HG03135 (cell line): ENCODE measurements around the gene AGBL2.
A peak's percentile ranks its signal among the peaks of the same experiment; 100 is the strongest.
"Not testable (repeated sequence)": the region's sequence is repeated elsewhere in the genome, so short reads cannot be mapped to it uniquely, and the experiment has no call there.

Source experiments
- ATAC-seq: cut with Tn5 transposase; IDR thresholded peaks from one replicate; pipeline ENCODE4 v1.9.1; 2021; ENCODE audit warnings: mild to moderate bottlenecking, moderate library complexity; ENCODE audit not compliant: unreplicated experiment

AGBL2 gene, protein sequence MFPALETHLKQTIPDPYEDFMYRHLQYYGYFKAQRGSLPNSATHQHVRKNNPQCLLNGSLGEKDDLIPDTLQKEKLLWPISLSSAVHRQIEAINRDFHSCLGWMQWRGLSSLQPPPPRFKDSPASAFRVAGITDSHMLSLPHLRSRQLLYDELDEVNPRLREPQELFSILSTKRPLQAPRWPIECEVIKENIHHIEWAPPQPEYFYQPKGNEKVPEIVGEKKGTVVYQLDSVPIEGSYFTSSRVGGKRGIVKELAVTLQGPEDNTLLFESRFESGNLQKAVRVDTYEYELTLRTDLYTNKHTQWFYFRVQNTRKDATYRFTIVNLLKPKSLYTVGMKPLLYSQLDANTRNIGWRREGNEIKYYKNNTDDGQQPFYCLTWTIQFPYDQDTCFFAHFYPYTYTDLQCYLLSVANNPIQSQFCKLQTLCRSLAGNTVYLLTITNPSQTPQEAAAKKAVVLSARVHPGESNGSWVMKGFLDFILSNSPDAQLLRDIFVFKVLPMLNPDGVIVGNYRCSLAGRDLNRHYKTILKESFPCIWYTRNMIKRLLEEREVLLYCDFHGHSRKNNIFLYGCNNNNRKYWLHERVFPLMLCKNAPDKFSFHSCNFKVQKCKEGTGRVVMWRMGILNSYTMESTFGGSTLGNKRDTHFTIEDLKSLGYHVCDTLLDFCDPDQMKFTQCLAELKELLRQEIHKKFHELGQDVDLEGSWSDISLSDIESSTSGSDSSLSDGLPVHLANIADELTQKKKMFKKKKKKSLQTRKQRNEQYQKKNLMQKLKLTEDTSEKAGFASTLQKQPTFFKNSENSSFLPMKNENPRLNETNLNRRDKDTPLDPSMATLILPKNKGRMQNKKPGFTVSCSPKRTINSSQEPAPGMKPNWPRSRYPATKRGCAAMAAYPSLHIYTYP

GRCh38 chr11:47715082-47715669 is at the start of gene AGBL2:
Gene AGBL2 (minus strand): TSS chr11:47715369. CDS start chr11:47714650, 719 bp downstream.
- peak; percentile 98 for ATAC-seq

DNA sequence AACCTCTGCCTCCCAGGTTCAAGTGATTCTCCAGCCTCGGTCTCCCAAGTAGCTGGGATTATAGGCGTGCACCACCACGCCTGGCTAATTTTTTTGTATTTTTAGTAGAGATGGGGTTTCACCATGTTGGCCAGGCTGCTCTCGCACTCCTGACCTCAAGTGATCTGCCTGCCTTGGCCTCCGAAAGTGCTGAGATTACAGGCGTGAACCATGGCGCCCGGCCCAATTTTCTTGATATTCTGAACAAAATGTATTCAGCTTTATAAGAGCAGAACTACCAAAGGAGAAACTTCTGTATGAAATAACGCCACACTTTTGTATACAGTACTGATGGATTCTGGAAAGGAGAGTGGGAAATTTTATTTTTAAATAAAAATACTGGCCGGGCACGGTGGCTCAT is 44.1 kb upstream of the AGBL2 start:
- not testable (repeated sequence) for ATAC-seq

- ATAC-seq: no peak
These were observed 41.0 kb upstream of the AGBL2 start for GRCh38 chr11:47756208-47756607.

- ATAC-seq: no peak
These were observed 35.6 kb upstream of the AGBL2 start for GRCh38 chr11:47750725-47751124.

- ATAC-seq: not testable (repeated sequence)
These were observed 27.3 kb upstream of the AGBL2 start for GRCh38 chr11:47742494-47742893.

DNA sequence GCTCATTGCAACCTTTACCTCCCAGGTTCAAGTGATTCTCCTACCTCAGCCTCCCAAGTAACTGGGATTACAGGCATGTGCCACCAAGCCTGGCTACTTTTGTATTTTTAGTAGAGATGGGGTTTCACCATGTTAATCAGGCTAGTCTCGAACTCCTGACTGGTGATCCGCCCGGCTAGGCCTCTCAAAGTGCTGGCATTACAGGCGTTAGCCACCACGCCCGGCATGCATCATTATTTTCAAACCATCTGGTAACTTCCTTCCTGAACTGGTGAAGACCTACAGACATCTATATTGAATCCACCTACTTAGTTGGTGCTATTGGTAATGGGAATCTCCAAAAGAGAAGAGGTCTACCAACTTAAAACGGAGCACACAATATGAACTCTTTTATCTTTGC is 22.6 kb upstream of the AGBL2 start:
- ATAC-seq: not testable (repeated sequence)

GRCh38 chr11:47732271-47732670 is 17.1 kb upstream of the AGBL2 start:
- ATAC-seq: no peak

- no peak for ATAC-seq
These were observed 16.3 kb upstream of the AGBL2 start for GRCh38 chr11:47731475-47731874.

- no peak for ATAC-seq
These were observed 11.8 kb upstream of the AGBL2 start for GRCh38 chr11:47726878-47727514.

DNA sequence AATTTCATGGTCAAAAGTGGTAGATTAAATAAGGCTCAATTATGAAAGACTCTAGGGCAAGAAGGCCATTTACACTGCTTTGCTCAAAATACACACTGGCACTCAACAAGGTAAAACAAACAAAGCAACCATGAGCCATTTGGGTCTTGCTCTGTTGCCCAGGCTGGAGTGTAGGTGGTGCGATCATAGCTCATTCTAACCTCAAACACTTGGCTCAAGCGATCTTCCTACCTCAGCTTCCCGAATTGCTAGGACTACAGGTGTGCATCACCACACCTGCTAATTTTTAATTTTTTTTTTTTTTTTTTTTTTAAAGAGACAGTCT is 10.9 kb upstream of the AGBL2 start:
- no peak for ATAC-seq

DNA sequence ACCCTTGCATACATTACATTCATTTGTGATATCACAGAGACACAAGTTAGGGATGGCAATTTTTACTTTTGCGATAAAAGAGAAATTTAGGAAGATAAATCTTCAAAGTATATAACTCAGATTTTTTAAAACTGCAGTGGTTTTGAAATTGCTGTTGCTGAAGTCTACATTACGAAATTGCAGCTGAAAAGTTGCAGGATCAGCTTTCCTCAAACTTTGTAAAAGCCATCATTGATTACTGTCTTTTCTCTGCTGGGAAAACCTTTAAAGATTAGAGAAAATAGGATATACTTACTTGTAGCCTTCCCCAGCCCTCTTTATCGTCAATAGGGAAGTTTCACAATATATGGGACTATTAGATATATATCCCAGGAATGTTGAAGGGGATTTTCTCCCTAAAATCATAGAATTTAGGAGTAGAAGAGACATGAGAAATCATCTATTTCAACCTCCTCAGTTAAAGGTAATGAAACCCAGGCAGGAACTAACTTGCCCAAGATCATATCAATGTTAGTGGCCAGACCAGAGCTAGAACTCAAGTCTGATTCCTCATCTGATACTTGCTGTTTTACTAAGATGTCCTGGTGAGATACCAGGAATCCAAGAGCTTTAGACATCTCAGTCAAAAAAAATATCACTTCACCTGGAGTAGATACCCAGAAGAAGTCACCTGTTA is 10.4 kb upstream of the AGBL2 start:
- no peak for ATAC-seq

GRCh38 chr11:47724041-47724729 is 9.0 kb upstream of the AGBL2 start:
- no peak for ATAC-seq

- no peak for ATAC-seq
These were observed 7.9 kb upstream of the AGBL2 start for GRCh38 chr11:47723041-47723440.

GRCh38 chr11:47720651-47721050 is 5.5 kb upstream of the AGBL2 start:
- ATAC-seq: no peak

DNA sequence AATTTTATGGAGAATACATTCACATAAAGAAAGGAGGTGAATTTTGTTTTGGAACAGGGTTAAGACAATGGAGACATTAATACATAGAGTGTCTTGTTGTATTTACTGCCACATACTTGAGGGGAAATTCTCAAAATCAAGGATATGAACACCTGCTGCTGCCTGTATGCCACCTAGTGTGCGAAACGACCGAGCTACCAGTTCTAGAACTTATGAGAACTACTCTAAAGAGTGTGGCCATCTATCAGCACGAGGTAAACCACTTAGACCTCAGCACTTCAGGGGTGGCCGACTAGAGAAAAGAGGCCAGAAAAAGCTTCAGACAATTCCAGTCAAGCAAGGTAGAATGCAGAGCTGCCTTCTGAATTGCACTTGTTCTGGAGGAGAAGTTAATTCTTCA is 1.5 kb upstream of the AGBL2 start:
- ATAC-seq: no peak

DNA sequence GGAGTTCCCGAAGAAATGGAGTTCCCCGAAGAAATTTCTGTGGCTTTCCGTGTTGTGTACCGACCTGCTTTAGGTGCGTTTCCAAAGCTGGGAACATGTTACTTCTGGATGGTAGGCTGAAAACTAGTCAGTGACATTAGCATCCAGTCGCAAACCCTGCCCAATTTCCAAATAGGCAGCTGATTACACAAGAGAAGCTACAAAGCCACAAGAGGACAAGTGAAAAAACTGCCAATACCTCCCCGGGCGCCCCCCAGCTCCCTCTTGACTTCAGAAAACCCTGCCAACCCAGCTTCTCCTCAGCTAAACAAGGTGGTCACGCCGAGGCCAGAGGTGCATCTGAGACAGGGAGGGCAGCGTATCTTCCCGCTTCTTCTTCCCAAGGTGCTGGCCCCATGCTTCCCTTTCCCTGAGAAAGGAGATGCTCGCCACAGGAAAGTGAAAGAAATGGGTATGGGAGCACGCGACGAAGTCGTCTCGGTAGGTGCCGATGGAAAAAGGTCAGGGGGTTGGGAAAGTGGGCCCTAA is 551 bp downstream of the AGBL2 start:
- ATAC-seq: no peak

- ATAC-seq: no peak
These were observed 3.4 kb downstream of the AGBL2 start for GRCh38 chr11:47711816-47712215.

- ATAC-seq: no peak
These were observed 3.9 kb downstream of the AGBL2 start for GRCh38 chr11:47711225-47711624.

- ATAC-seq: not testable (repeated sequence)
These were observed 7.8 kb downstream of the AGBL2 start for GRCh38 chr11:47707275-47707786.

DNA sequence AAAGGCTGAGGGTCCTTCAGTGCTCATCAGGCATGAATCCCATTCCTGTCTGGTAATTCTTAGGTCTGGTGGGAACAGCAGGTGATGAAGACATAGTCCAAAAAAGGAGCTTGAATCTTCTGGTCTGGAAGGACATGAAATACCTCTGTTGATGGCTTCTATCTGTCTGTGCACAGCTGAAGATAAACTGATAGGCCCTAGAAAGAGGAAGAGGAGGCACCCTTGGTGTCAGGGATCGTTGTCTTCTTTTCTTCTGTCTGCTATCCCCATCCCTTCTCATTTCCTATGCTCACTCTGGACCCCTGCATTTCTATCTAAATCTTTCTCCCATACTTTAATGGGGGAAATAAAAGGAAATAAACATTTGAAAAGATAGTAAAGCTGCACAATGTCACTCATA is 9.4 kb downstream of the AGBL2 start:
- no peak for ATAC-seq
